ENCODE measurements around the gene TMEM218.
"Not testable (repeated sequence)": the region's sequence is repeated elsewhere in the genome, so short reads cannot be mapped to it uniquely, and the experiment has no call there.

TMEM218 gene

GRCh38 chr11:125128450-125128849 is 17.0 kb upstream of the TMEM218 start:
- DNase-seq = no peak

DNA sequence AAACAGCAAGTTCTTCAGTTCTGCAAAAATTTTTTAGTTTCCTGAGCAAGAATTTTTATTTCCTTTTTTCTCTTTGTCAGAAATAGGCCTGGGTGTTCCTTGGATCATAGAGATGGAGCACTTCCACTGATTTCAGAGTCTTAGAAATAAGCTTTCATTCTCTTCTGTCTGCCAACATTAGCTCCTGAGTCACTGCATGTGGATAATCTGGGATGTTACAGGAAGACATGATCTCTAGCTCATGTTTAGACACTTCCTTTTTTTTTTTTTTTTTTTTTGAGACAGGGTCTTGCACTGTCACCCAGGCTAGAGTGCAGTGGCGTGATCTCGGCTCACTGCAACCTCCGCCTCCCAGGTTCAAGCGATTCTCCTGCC is 13.2 kb upstream of the TMEM218 start:
- DNase-seq = no peak

DNA sequence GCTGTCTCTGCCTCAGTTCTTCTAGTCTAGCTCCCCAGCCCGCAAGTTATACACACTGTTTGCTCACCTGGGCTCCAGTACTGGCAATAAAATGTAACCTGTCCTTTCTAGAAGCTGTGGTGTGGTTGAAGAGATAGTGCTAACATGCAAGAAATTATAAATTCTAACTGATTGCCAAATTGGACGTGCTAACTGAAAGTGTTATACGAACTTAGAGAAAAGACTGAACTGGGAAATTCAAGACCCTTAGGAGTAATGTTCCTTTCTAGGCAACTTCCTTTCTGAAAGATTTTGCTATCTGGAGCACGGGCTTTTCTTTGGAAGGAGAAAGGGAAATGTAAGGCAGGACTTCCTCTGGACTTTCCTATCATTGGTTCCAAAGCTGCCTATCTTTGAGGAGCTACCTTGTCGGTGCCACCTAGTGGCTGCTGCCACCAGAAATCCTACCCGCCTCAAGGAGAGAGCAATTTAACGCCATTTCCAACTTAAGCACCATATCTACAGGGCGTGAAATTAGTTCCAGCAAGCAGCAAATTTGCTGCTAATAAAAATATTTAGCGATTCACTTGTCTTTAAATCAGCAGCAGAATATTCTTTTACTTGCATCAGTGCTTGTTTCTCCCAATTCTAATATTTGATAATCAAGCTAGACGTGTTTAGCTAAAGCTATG is 12.7 kb upstream of the TMEM218 start:
- DNase-seq = no peak

DNA sequence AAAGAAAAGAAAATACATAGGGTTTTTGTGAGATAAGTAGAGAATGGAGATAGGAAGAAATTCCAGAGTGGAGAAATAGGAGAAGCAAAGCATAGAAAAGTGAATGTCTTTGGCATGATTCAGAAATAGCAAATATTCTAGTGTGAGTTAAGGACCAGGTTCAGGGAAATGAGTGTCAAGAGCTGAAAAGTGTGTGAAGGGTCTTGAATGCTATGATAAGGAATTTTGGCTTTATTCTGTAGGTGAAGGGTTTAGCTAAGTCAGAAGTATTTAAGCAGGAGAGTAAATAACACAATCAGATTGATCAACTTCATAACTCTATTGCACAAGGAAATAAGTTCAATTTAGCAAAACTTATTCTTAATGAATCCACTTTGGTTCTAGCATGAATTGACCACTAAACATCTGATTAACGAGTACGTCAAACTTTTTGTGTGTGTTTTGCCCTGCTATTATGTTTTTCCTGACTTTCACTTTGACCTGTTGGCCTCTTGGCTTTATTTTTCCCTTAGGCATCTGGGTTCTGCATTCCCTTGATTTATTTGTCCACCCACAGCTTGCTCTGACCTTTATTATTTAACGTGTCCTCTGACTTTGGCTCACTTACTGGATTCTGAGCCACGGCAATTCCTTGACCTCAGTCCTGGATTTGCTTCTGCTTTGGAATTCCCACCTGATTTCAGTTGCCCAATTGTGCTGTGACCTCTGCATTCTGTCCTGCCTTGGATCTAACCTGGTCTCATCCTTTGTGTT is 11.9 kb upstream of the TMEM218 start:
- DNase-seq = no peak

DNA sequence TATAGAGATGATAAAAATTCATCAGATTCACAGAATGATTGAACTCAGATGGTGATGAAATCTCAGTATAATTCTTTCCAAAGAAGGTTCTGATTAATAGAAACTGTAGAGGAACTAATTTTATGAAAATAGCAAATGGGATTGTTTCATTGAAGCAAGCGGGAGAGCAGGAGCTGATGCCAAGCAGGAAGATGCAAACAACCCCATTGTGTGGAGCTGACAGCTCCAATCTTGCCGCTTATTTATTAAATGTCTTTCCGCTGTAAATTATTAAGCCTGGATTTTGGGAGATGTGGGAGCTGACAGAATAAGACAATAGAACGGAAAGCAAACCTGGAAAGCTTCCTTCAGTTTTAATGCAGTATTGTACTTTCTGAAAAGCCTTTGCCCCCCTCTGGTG is 6.0 kb upstream of the TMEM218 start:
- no peak for DNase-seq

DNA sequence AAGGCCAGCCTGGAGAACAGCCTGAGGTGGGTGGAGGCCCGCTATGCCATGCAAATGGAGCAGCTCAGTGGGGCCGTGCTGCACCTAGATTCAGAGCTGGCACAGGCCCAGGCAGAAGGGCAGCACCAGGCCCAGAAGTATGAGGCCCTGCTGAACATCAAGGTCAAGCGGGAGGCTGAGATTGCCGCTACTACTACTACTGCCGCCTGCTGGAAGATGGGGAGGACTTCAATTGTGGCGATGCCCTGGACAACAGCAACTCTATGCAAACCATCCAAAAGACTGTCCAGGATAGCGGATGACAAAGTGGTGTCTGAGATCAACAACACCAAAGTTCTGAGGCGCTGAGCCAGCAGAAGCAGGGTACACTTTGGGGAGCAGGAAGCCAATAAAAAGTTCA is 3.1 kb upstream of the TMEM218 start:
- no peak for DNase-seq

DNA sequence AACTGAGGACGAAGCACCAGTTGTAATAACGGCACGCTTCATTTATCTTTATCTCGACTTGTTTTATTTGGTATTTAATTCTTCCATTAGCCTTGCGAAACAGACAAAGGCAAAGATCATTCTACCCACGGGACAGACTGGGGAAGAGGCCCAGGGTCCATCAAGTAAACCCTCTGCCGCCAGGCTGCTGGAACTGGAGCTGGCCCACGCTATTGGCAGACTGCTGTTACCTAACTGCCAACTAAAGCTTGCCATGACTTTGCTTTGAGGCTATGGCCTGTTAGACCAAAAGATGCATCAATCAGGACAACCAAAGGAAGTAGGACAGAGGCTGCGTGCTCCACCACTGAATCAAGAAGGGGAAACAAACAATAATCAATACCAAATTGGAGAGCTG is 780 bp upstream of the TMEM218 start:
- DNase-seq = no peak

- no peak for DNase-seq
Measured at GRCh38 chr11:125111001-125111342, 454 bp downstream of the TMEM218 start.

- no peak for DNase-seq
Measured at GRCh38 chr11:125110506-125110905, 920 bp downstream of the TMEM218 start.

- no peak for DNase-seq
Measured at GRCh38 chr11:125108469-125108868, 3.0 kb downstream of the TMEM218 start.

DNA sequence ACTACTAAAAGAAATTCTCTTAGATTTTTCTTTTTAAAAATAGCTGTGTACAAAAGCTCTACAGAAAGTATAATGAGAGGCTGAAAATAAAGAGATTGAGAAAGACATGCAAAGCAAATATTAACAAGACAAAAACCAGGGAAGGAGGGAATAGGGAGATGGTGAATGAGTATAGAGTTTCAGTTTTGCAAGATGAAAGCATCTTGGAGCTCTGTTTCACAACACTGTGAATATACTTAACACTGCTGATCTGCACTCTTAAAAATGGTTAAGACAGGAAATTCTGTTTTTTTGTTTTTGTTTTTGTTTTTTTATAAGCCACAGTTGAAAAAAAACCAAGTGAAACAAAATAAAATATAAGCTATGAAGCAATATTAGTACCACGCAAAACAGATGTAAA is 5.5 kb downstream of the TMEM218 start:
- no peak for DNase-seq

- DNase-seq = no peak
Measured at GRCh38 chr11:125102510-125102909, 8.9 kb downstream of the TMEM218 start.

- DNase-seq = no peak
Measured at GRCh38 chr11:125102025-125102424, 9.4 kb downstream of the TMEM218 start.

DNA sequence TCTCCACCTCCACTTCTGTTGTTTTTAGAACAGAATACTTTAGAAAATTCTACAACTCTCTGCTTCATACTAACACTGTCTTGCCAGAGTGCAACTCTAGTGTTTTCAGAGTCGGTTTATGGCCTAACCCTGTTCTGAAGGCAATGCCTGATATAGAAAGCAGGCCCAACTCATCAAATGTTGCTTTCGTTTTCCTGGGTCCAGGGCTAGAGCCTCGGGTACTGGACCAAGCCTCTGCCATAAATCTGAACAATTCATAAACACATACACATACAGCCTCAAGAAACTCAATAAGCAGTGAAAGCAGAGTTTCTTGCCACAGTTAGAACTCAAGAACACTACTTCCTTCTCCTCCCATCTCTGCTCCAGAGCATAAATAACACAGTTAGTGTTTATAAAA is 9.8 kb downstream of the TMEM218 start:
- DNase-seq = no peak

DNA sequence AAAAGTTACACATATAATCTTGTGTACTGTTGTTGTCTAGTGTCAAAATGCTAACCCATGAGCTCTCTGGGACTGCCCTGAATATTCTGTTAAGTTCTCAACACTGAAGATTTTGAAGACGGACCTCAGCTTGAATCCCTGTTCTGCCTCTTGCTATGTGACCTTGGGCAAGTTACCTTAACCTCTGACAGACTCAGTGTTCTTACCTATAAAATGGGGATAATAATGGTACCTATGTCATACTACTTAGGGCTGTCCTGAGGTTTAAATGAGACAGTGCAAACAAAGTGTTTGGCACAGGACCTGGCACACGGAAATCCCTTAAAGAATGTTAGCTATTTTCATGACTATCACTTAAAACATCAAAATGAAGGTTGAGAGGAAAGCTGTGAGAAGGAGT is 11.3 kb downstream of the TMEM218 start:
- no peak for DNase-seq

DNA sequence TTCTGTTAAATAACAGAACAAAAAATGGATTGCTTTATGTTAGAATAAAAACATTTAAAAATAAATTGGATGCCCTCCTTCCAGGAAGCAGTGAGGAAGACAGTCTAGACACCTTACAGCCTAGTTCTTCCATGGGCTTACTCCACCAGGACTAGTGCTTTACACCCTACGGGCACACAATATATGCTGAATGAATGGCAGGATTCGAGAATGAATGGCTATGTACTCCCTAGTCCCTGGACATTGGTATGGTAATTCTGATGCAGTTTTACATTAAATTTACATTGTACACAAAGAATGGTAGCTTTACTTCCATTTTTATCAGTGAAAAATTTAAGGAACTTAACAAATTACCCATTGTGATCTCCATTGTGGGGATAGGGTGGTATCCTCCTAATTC is 16.7 kb downstream of the TMEM218 start:
- no peak for DNase-seq

DNA sequence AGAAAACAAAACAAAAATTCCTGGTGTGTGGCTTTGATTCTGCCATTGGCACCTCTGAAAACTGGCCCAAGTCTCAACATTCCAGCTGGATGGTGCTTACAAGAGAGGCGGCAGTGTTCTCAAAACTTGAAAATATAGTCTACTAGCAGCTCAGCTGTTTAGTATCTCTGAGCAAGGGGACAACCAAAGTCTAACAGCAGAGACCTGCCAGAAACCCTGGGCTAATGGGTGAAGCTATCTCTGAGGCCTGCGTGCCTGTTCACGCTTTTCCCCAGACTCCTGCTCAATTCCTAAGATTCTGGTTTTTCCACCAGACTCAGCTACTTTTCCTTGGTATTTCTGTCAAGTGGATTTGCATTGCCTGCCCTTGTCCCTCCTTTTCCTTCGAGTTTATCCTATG is 17.9 kb downstream of the TMEM218 start:
- no peak for DNase-seq

GRCh38 chr11:125092669-125093068 is 18.8 kb downstream of the TMEM218 start:
- DNase-seq = no peak

- no peak for DNase-seq
Measured at GRCh38 chr11:125091877-125092664, 19.4 kb downstream of the TMEM218 start.

DNA sequence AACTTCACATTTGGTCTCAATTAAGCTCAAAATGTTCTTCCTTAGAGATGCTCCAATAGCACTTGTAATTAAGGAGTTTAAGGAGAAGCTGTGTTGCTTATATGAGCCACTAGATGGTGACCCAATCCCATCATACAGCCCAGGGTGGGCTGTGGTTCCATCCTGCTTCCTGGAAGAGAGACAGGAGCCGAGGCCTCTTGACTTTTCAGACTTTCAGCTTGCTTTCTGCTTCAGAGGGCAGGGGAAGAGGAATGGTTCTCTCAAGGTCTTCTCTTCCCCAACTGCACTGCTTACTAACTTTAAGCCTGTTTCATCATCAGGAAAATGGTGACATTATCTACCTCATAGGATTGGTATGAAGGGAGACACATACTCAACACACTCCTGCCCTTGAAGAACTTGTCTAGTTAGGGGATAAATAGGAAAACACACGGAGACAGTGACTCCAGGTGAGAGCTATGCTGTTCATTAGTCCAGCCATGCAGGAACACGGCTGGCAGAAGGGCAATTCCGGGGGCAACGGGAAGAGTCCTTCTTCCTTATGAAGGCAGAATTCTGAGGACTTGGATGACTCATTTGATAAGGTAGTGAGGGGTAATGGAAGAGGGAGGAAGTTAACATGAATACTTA is 20.1 kb downstream of the TMEM218 start:
- peak in 1 of 2 experiments; percentile 32 for DNase-seq

- DNase-seq = no peak
Measured at GRCh38 chr11:125090816-125091215, 20.6 kb downstream of the TMEM218 start.

DNA sequence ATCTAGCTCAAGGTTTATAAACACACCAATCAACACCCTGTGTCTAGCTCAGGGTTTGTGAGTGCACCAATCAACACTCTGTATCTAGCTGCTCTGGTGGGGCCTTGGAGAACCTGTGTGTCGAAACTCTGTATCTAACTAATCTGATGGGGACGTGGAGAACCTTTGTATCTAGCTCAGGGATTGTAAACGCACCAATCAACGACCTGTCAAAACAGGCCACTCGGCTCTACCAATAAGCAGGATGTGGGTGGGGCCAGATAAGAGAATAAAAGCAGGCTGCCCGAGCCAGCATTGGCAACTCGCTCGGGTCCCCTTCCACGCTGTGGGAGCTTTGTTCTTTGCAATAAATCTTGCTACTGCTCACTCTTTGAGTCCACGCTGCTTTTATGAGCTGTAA is 21.3 kb downstream of the TMEM218 start:
- DNase-seq = not testable (repeated sequence)

GRCh38 chr11:125089481-125089880 is 21.9 kb downstream of the TMEM218 start:
- DNase-seq = not testable (repeated sequence)
